Panc1 (cell line): ENCODE results near the gene KDM4B. TPM values are rescaled to one million over a fixed set of nuclear protein-coding genes. Genes with fewer than 3 reads are reported as not detected.

Experiments used
- ATAC-seq: fragments of 200-7000 bp; cut with Tn5 transposase; 2 replicates; pipeline ENCODE4 v1.9.1; 2020; ENCODE audit warnings: mild to moderate bottlenecking, moderate library complexity
- BruUV-seq: library from RNA; stranded (reverse); fragments of 400-500 nt; replicated peaks from 2 replicates; lab custom pipeline; 2021; lab: Mats Ljungman, UMichigan
- CTCF ChIA-PET: fragments of 300-600 bp; sonication (Branson Sonifier 250); formaldehyde crosslinking; loops from one replicate; lab custom pipeline; 2022; ENCODE audit warnings: antibody characterized with exemption; lab: Charles Lee
- POLR2A ChIA-PET: fragments of 300-600 bp; sonication (Branson Sonifier 250); formaldehyde crosslinking; loops from one replicate; lab custom pipeline; 2022; ENCODE audit warnings: antibody characterized with exemption; lab: Charles Lee
- DNase-seq: peaks from one replicate; pipeline ENCODE4 v3.0.0-alpha.2; 2010; ENCODE audit warnings: low read depth, low spot score
- H3K27ac ChIP-seq: 2 replicates; pipeline ENCODE4 v1.5.1; 2011; ENCODE audit warnings: mild to moderate bottlenecking, low read length, inconsistent platforms
- H3K27me3 ChIP-seq: fragments of 200-500 bp; sonication (Bioruptor generic); 2 replicates; pipeline ENCODE4 v1.6.0; 2014; ENCODE audit warnings: low read length, inconsistent platforms; ENCODE audit not compliant: control insufficient read depth, insufficient read depth
- H3K36me3 ChIP-seq: fragments of 200-500 bp; sonication (Bioruptor generic); 2 replicates; pipeline ENCODE4 v1.5.1; 2014; ENCODE audit warnings: inconsistent platforms, mild to moderate bottlenecking, low read length, moderate library complexity; ENCODE audit not compliant: control insufficient read depth, insufficient read depth
- H3K4me1 ChIP-seq: 2 replicates; pipeline ENCODE4 v1.5.1; 2011; ENCODE audit warnings: inconsistent platforms, mild to moderate bottlenecking, low read length, moderate library complexity; ENCODE audit not compliant: control insufficient read depth, insufficient read depth
- H3K4me3 ChIP-seq, 2 experiments: 2 replicates each; pipeline ENCODE4 v1.5.1; 2011 to 2012; ENCODE audit warnings: low read depth in 2 of 2, low read length in 2 of 2, mild to moderate bottlenecking in 2 of 2, inconsistent platforms in 1 of 2, moderate library complexity in 1 of 2
- H3K9me3 ChIP-seq: fragments of 200-500 bp; sonication (Bioruptor generic); 2 replicates; pipeline ENCODE4 v1.5.1; 2014; ENCODE audit warnings: low read depth, mild to moderate bottlenecking, inconsistent platforms, low read length, moderate library complexity; ENCODE audit not compliant: control insufficient read depth, insufficient read depth
- POLR2AphosphoS5 ChIP-seq: IDR thresholded peaks from 2 replicates; pipeline ENCODE4 v1.6.1; 2012; ENCODE audit warnings: mild to moderate bottlenecking, low read depth, low read length, moderate library complexity
- SIN3A ChIP-seq: IDR thresholded peaks from 2 replicates; pipeline ENCODE4 v1.6.1; 2012; ENCODE audit warnings: low read depth, mild to moderate bottlenecking, low read length, moderate library complexity, borderline replicate concordance; ENCODE audit not compliant: insufficient read depth
- TCF7L2 ChIP-seq: IDR thresholded peaks from 2 replicates; pipeline ENCODE4 v1.6.1; 2011; ENCODE audit warnings: mild to moderate bottlenecking, low read depth, low read length, inconsistent platforms
- in situ Hi-C: cut with HindIII; loops from 2 replicates; pipeline ENCODE4 v1.10.0; 2016; ENCODE audit warnings: low sequenced_read_pairs, low pct_unique_long_range_greater_than_20kb
- intact Hi-C: fragments of 100-400 bp; cut with micrococcal nuclease; formaldehyde crosslinking; loops from one replicate; pipeline ENCODE4 v1.10.0; 2022; ENCODE audit not compliant: unreplicated experiment
- total RNA-seq: library from RNA; stranded (reverse); gene quantifications from one replicate; pipeline ENCODE4 v1.2.1, GENCODE V29; 2021; ENCODE audit not compliant: unreplicated experiment
- TF ChIP-seq, protein P1 (sequence below), 2 experiments: IDR thresholded peaks; 2 replicates each; pipeline ENCODE4 v1.6.1; 2011 to 2012; ENCODE audit warnings: low read depth in 2 of 2, control low read depth in 1 of 2, low read length in 1 of 2, mild to moderate bottlenecking in 1 of 2, moderate library complexity in 1 of 2; ENCODE audit not compliant: insufficient read depth in 1 of 2
- TF ChIP-seq, protein P2 (sequence below): fragments of 450-650 bp; IDR thresholded peaks from 2 replicates; pipeline ENCODE4 v1.5.1; 2017; ENCODE audit warnings: mild to moderate bottlenecking

Gene KDM4B
- total RNA-seq, 1 experiment from 2014 or later = 18.4 TPM

DNA sequence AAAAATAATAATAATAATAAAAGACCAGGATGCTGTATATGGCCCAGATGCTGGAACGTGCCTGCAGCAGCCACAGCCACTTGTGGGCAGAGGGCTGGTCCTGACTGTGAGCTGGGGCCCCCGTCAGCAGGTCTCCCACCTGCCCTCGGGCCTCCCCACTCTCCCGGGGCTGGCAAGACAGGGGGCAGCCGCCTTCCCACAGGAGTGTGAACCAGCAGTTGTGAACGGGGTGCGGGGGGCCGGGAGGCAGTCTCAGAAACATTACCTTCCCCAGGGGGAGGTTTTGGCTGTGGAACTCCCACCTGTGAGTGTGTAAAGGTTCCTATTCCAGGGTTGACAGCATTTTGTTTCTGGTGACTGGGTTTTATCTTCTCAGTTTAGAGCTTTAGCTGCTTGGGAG lies 151.4 kb downstream of the KDM4B start:
- CTCF ChIA-PET = no interaction called here
- Histone ChIP-seq H3K4me3 (no peak overlapping the region), H3K36me3 (no peaks in the 10 kb centered on the region), H3K9me3 (no peaks in the 10 kb centered on the region), H3K27ac (no peak overlapping the region), H3K4me1 (no peaks in the 10 kb centered on the region), H3K27me3 (no peaks in the 10 kb centered on the region)
- BruUV-seq = no TSS peak
- ATAC-seq (no peak), DNase-seq (no peak)
- TF ChIP-seq, protein P1, sequence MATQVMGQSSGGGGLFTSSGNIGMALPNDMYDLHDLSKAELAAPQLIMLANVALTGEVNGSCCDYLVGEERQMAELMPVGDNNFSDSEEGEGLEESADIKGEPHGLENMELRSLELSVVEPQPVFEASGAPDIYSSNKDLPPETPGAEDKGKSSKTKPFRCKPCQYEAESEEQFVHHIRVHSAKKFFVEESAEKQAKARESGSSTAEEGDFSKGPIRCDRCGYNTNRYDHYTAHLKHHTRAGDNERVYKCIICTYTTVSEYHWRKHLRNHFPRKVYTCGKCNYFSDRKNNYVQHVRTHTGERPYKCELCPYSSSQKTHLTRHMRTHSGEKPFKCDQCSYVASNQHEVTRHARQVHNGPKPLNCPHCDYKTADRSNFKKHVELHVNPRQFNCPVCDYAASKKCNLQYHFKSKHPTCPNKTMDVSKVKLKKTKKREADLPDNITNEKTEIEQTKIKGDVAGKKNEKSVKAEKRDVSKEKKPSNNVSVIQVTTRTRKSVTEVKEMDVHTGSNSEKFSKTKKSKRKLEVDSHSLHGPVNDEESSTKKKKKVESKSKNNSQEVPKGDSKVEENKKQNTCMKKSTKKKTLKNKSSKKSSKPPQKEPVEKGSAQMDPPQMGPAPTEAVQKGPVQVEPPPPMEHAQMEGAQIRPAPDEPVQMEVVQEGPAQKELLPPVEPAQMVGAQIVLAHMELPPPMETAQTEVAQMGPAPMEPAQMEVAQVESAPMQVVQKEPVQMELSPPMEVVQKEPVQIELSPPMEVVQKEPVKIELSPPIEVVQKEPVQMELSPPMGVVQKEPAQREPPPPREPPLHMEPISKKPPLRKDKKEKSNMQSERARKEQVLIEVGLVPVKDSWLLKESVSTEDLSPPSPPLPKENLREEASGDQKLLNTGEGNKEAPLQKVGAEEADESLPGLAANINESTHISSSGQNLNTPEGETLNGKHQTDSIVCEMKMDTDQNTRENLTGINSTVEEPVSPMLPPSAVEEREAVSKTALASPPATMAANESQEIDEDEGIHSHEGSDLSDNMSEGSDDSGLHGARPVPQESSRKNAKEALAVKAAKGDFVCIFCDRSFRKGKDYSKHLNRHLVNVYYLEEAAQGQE (IDR thresholded peaks at IDR 0.05; ENCODE audit: insufficient read depth in 1 of 2, low read depth in 2 of 2, low read length in 1 of 2) = no peak
- TF ChIP-seq, protein P2, sequence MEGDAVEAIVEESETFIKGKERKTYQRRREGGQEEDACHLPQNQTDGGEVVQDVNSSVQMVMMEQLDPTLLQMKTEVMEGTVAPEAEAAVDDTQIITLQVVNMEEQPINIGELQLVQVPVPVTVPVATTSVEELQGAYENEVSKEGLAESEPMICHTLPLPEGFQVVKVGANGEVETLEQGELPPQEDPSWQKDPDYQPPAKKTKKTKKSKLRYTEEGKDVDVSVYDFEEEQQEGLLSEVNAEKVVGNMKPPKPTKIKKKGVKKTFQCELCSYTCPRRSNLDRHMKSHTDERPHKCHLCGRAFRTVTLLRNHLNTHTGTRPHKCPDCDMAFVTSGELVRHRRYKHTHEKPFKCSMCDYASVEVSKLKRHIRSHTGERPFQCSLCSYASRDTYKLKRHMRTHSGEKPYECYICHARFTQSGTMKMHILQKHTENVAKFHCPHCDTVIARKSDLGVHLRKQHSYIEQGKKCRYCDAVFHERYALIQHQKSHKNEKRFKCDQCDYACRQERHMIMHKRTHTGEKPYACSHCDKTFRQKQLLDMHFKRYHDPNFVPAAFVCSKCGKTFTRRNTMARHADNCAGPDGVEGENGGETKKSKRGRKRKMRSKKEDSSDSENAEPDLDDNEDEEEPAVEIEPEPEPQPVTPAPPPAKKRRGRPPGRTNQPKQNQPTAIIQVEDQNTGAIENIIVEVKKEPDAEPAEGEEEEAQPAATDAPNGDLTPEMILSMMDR = no peak
- TF ChIP-seq TCF7L2 (no peak), SIN3A (no peak), POLR2AphosphoS5 (no peak)
- in situ Hi-C loops (no loop called here), intact Hi-C loops (no loop called here)
- POLR2A ChIA-PET = no interaction called here

- intact Hi-C loops = no loop called here
- CTCF ChIA-PET = no interaction called here
- no peaks in the 10 kb centered on the region for H3K36me3 ChIP-seq
- in situ Hi-C loops = no loop called here
- no peak overlapping the region for H3K27ac ChIP-seq
- ATAC-seq (no peak), DNase-seq (no peak)
- no peaks in the 10 kb centered on the region for H3K27me3 ChIP-seq
- POLR2A ChIA-PET = no interaction called here
- BruUV-seq = no TSS peak
- H3K9me3 ChIP-seq = no peaks in the 10 kb centered on the region
- H3K4me1 ChIP-seq = no peaks in the 10 kb centered on the region
- TF ChIP-seq, protein P2 = no peak
- TF ChIP-seq TCF7L2 (no peak), SIN3A (no peak), POLR2AphosphoS5 (no peak)
- TF ChIP-seq, protein P1 (IDR thresholded peaks at IDR 0.05; ENCODE audit: insufficient read depth in 1 of 2, low read depth in 2 of 2, low read length in 1 of 2) = no peak
- H3K4me3 ChIP-seq = no peak overlapping the region
Observed at GRCh38 chr19:5120833-5121232, 151.9 kb downstream of the KDM4B start.
